ENCODE measurements around the gene PPME1.

Gene PPME1

GRCh38 chr11:74283580-74284180, 112.6 kb downstream of the PPME1 start:
- DNase-seq = no peak

GRCh38 chr11:74284466-74284865, 113.4 kb downstream of the PPME1 start:
- DNase-seq = no peak

GRCh38 chr11:74288161-74288560, 117.1 kb downstream of the PPME1 start:
- DNase-seq = no peak

- DNase-seq = no peak
Measured at GRCh38 chr11:74288911-74289310, 117.8 kb downstream of the PPME1 start.

GRCh38 chr11:74297484-74297883, 126.4 kb downstream of the PPME1 start:
- DNase-seq = no peak

- DNase-seq = no peak
Measured at GRCh38 chr11:74299015-74299414, 127.9 kb downstream of the PPME1 start.
